GM10266 (cell line): ENCODE data around the gene EPX.

Source experiments
- DNase-seq: peaks from one replicate; pipeline ENCODE4 v3.0.0; 2012; ENCODE audit errors: extremely low spot score
- CTCF ChIP-seq: IDR thresholded peaks from 2 replicates; pipeline ENCODE4 v1.5.1; 2012; ENCODE audit warnings: mild to moderate bottlenecking, low read depth; ENCODE audit not compliant: control insufficient read depth, insufficient read depth; ENCODE audit errors: missing control alignments

The EPX gene

GRCh38 chr17:58207451-58207850, 14.9 kb downstream of the EPX start:
- TF ChIP-seq CTCF = no peak
- DNase-seq = no peak

- TF ChIP-seq CTCF = no peak
- DNase-seq = no peak
Observed at GRCh38 chr17:58208344-58208743, 15.8 kb downstream of the EPX start.

GRCh38 chr17:58210922-58211321, 18.4 kb downstream of the EPX start:
- no peak for DNase-seq
- TF ChIP-seq CTCF = peak; percentile 35

GRCh38 chr17:58215685-58216084, 23.2 kb downstream of the EPX start:
- TF ChIP-seq CTCF = no peak
- no peak for DNase-seq

GRCh38 chr17:58217766-58218165, 25.2 kb downstream of the EPX start:
- TF ChIP-seq CTCF = no peak

GRCh38 chr17:58219007-58219788, 26.7 kb downstream of the EPX start, which contains the start of gene MKS1:
Gene MKS1, minus strand, starts transcription at chr17:58219255. Its CDS starts 25 bp downstream, at chr17:58219230.
- DNase-seq = peak; percentile 95
- peak; percentile 68 for TF ChIP-seq CTCF

More at GRCh38 chr17:58217766-58218165, 25.2 kb downstream of the EPX start:
- no peak for DNase-seq

- TF ChIP-seq CTCF = no peak
- no peak for DNase-seq
Observed at GRCh38 chr17:58219789-58220183, 27.3 kb downstream of the EPX start.
